Hematopoietic multipotent progenitor cell treated with erythropoietin and hydrocortisone succinate and interleukin-3 and kit ligand, for 17 days (in vitro differentiated cells): Measurements from ENCODE around the gene ADCYAP1.

Experiments
- DNase-seq: peaks from one replicate; pipeline ENCODE4 v3.0.0-alpha.2; 2015; ENCODE audit warnings: low spot score

ADCYAP1 gene

DNA sequence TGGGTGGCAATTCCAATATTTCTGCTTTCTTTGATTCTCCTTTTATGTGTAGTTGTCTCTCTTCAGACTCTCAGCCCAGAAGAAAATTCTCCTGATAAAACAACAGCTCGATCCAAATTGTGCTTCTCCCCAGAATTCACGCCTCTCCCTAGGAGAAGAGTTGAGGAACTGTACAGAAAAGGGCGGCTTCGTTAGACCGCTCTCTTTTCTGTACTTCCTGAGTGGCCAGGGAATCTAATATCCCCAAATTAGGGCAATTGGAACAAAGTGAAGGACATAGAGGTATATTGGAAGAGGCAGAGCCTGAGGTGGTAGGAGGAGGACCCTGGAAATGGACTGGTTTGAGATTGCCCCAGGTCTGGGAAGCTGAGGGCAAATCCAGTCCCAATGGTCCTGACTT, 5.6 kb downstream of the ADCYAP1 start:
- DNase-seq = no peak

DNA sequence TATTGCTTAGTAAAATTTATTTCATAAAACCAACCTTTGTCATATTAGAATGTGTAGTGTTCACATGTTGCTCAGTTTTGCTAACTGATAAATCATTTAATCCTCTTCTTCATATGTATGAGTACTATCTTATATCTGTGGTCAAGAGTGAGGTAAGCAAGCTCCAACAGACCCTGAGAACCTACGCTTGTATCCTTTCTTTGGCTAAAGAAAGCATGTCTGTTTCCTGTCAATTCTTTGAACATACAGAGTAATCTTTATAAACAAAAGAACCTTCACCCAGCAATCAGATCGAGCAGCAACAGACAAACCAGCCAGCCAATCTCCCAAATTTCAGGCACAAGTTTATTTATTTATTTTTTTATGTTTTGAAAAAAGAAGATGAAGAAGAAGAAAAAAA, 6.4 kb downstream of the ADCYAP1 start:
- no peak for DNase-seq

GRCh38 chr18:911486-911885, 6.8 kb downstream of the ADCYAP1 start:
- DNase-seq = no peak

DNA sequence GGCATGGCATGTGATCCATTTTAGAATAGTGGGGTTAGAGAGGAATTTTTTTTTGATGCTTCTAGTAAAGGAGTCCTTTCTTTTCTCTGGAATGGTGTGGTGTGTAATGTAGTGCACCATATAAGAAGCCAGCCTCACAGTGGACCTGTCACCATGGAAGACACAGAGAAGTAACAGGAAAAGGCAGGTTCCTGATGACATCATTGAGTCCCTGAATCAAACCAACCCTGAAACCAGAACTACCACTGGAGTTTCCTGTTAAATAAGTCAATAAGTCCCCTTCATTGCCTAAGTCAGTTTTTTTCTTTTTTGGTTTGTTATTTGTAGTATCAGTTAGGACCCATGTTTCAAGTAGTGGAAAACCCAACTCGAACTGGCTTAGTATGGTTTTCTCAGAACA, 11.9 kb downstream of the ADCYAP1 start:
- DNase-seq = no peak

DNA sequence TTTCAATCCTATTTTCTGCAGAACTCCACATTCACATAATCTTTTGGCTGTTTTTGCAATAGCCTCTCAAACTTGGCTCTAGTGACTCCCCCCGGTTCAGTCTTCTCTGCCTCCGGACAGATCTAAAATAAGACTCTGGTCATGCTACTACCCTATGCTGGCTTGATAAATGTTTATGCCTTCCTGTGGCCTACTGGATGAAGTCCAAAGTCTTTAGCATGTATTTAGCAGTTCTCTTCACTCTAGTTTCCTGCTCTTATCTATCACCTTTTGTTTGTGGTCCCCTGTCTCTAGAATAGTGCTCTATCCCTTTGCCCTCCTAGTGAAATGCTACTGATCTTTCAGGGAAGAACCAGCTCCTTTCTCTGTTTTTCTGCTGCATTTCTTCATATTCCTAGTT, 14.4 kb downstream of the ADCYAP1 start:
- DNase-seq = no peak

GRCh38 chr18:923144-923866, 18.6 kb downstream of the ADCYAP1 start:
- no peak for DNase-seq

DNA sequence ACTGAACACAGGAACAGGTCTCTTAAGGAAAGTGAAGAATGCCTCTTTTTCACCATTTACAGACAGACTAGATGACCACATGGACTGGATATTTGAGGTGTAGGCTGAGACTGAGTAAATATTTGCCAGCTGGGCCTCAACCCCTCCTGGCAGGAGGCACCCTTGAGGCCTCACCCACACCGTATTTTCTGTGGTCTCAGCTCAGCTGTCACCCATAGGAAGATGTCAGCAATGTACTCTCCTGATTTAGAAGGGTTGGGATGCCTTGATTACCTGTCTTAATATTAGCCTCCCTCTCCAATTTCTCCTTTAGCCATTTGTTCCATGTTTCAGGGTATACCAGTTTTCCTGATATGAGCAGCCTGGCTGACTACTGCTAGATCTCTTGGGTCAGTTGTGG, 20.3 kb downstream of the ADCYAP1 start:
- no peak for DNase-seq

GRCh38 chr18:926946-927345, 22.3 kb downstream of the ADCYAP1 start:
- DNase-seq = no peak

GRCh38 chr18:933082-933481, 28.4 kb downstream of the ADCYAP1 start:
- no peak for DNase-seq

DNA sequence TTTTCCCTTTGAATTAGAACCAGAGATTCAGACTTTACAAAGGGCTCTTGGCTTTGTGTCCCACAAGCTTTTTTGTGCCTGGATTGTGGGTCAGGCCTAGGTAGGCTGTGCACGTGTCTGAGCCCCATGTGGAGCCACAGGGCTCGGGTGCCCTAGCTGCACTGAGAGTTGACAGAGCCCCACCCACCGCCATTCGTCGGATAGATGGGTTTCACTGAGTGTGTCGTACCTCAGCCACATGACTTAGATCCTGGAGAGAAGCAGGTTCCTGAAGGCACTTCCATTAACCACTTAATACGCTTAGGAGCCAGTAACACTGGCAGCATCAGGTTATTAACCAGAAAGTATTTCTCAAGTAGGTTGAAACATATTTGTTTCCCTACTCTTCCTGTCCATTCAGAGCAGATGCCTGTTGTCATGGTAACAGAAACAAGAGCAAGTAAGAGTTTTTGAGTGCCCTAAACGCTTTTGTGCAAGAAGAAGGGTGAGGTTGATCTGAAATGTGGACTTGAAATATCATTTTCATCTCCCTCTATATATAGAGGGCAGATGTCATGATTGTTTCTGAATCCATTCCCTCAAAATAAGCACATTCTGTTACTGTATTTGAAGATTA, 30.0 kb downstream of the ADCYAP1 start:
- DNase-seq = no peak

DNA sequence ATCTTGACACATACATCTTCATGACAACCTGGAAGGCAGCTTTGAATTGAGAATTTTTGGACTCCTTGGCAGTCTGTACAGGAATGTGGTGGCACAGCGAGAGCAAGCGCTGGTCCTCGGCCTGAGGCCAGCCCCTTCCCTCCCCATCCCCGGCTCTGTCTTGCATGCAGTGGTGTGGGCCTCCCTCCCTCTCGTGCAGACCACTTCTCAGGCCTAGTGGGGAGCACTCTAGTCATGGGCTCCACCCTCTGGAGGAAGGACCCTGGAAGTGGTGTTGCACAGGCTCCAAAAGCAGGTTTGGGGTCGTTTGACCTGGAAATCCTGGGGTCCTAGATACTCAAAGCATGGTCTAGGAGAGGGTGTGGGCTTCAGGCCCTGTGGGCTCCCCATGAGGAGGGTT, 32.3 kb downstream of the ADCYAP1 start:
- DNase-seq = no peak

DNA sequence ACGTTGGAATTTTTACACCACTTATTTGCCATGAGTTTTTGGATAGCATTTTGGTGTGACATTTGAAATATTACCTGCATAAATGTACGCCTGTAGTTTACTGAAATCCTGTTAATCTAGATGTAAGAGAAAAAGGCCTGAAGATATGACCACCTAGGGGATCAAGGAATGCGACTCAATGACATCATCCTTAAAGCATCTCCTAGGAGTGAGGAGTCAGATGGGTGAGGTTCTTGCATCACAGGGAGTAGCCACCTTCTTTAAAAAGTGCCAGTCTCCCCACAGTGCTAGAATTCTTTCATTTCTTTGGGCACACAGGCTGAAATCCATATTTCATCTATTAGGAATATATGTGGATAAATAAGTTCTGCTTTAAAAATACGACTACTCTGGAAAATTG, 34.5 kb downstream of the ADCYAP1 start:
- no peak for DNase-seq

DNA sequence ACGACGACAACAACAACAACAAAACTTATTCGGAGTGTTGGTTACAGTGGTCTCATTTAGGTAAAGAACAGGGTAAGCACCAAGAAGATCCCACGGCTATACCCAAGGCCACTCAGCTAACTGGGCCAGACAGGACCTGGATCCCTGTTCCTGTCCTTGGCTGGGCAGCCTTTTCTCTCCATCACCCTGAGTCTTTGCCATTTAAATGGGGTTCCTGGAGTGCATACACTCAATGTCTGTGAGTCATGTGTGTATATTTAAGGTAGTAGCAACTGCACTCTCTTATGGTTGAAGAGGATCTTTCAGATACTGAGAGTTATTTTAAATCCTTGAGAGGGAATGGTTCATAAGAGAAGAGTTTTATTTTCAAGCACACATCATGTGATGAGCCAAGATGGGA, 35.3 kb downstream of the ADCYAP1 start:
- no peak for DNase-seq

- no peak for DNase-seq
These were observed 36.7 kb downstream of the ADCYAP1 start for GRCh38 chr18:941331-941730.

DNA sequence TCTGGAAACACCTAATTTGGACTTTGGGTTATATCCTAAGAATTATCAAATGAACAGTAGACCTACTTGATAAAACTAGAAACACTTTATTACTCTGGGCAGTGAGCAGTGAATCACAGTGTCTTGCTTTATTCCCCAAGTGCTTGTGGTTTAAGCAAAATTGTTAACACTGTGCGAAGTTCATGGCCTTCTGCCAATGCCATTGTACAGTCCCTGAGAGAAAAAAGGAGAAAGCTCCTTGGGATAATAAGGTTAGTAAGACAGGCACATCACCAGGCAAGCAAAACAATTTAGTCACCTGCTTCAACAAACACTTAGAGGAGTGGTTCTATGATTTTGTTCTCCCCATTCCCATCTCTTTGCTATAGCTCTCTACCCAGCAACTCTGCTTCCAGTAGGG, 39.8 kb downstream of the ADCYAP1 start:
- no peak for DNase-seq

GRCh38 chr18:949724-950631, 45.3 kb downstream of the ADCYAP1 start:
- DNase-seq = no peak

DNA sequence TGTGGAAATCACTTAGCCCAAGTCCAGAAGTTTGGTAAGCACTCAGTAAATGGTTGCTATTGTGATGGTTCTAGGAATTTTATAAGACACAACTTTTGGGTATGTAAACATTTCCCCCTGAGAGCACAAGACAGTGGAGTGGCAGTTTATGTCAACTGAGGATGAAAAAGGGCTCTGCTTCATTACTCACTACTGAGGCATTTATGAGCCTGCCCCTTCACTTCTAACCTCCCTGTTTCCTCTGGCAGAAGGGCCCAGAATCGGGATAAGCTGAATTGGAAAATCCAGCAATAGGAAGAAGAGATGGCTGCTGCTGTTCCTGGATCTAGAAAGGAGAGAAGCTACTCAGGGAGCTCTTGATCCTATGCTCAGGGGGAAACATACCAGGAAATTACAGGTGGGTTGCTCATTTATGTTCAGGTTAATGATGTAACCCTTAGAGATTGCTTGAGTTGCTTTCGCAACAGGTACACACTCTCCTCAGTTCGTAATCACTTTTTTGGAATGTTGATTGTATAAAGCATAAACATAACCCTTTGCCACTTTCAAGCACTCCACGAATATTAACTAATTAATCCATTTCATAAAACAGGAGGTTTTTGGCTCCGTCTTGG, 46.3 kb downstream of the ADCYAP1 start:
- no peak for DNase-seq

DNA sequence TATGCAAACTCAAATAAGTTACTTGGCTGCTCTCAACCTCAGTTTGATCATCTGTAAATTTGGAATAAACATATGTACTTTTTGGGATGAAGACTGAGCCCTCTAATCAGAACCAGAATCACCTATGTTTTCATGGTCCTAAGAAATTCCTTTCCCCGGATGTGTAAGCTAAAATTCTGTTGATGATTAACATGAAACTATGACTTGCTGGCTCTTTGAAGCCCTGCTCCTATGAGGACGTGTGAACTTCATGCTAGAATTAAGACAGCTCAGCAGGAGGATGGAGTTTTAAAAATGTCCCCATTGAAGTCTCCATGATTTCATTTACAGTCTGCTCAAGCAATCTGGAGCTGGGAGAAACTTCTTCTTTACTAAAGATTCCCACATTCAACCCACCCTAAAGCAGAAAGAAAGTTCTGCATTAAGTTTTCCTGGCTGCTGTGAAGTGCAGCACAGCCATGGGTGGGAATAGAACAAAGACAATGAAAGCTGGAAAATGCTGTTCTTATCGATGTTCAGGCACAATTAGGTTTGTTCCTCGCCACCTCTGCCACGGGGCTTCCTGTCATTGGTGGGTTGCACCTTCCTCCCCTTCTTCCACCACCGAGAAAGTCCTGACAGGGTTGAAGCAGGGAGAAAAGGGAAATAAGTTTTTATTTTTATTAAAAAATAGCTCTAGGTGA, 50.9 kb downstream of the ADCYAP1 start:
- DNase-seq = no peak

- no peak for DNase-seq
These were observed 53.2 kb downstream of the ADCYAP1 start for GRCh38 chr18:957829-958228.

GRCh38 chr18:959854-960253, 55.2 kb downstream of the ADCYAP1 start:
- DNase-seq = no peak
